Subcutaneous adipose tissue (tissue), 4 donors: ENCODE measurements around the gene BAG2. TPM values are rescaled to one million over a fixed set of nuclear protein-coding genes. Genes with fewer than 3 reads are reported as not detected.

Experiments used
- total RNA-seq, 4 donors: library from RNA; depleted of rRNA; stranded (reverse); fragments of >200 nt; gene quantifications; one replicate each; pipeline ENCODE4 v1.1.0, GENCODE V29; 2016
- TF ChIP-seq, protein P1 (sequence below): fragments of 450-650 bp; IDR thresholded peaks from one replicate; pipeline ENCODE4 v1.5.1; 2016; ENCODE audit warnings: low read depth, mild to moderate bottlenecking, control low read depth, antibody characterized with exemption, moderate library complexity

BAG2 gene
- total RNA-seq: 1 to 10 TPM; 3.0 to 5.9 (median 3.8) TPM

DNA sequence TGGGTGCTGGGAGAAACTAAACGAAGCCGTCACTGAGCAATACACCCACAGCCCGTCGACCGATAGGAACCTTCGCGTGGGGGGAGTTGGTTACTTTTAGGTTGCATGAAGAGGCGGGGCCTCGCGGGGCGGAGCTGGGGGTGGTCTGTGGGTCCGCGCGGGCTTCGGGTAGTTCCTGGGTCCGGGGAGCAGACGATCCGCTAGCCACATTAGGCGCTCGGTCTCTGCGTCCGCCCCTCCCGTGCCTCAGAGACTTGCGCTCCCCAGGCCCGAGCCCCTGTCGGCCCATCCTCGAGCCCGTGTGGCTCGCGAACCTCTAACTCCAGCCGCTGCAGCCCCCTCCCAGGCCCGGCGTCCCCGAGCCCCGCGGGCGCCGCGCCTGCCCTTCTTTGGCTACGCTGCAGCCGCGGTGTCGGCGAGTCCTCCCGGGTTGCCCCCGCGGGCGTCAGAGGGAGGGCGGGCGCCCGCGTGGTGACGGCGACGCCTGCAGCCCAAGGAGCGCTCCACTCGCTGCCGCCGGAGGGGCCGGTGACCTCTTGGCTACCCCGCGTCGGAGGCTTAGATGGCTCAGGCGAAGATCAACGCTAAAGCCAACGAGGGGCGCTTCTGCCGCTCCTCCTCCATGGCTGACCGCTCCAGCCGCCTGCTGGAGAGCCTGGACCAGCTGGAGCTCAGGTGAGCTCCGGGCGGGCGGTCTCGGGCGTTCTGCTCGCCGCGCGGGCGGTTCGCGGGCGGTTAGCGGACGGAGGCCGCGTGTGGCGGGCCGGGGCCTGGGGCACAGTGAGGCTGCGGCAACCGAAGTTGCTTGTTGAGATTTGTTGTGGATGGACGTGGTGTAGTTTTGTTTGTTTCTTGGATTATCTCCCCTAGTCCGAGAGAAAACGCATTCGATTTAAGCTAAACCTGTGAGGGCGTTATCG, at the start of gene BAG2:
Gene BAG2, plus strand, starts transcription at position 191 of the 920 bp plus-strand sequence. Its CDS starts 372 bp downstream, at position 563.
- TF ChIP-seq, protein P1, sequence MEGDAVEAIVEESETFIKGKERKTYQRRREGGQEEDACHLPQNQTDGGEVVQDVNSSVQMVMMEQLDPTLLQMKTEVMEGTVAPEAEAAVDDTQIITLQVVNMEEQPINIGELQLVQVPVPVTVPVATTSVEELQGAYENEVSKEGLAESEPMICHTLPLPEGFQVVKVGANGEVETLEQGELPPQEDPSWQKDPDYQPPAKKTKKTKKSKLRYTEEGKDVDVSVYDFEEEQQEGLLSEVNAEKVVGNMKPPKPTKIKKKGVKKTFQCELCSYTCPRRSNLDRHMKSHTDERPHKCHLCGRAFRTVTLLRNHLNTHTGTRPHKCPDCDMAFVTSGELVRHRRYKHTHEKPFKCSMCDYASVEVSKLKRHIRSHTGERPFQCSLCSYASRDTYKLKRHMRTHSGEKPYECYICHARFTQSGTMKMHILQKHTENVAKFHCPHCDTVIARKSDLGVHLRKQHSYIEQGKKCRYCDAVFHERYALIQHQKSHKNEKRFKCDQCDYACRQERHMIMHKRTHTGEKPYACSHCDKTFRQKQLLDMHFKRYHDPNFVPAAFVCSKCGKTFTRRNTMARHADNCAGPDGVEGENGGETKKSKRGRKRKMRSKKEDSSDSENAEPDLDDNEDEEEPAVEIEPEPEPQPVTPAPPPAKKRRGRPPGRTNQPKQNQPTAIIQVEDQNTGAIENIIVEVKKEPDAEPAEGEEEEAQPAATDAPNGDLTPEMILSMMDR: no peak

- TF ChIP-seq, protein P1: no peak
Observed at GRCh38 chr6:57123111-57123510, 49.0 kb upstream of the BAG2 start.

- TF ChIP-seq, protein P1: no peak
Observed at GRCh38 chr6:57127763-57128162, 44.4 kb upstream of the BAG2 start.

DNA sequence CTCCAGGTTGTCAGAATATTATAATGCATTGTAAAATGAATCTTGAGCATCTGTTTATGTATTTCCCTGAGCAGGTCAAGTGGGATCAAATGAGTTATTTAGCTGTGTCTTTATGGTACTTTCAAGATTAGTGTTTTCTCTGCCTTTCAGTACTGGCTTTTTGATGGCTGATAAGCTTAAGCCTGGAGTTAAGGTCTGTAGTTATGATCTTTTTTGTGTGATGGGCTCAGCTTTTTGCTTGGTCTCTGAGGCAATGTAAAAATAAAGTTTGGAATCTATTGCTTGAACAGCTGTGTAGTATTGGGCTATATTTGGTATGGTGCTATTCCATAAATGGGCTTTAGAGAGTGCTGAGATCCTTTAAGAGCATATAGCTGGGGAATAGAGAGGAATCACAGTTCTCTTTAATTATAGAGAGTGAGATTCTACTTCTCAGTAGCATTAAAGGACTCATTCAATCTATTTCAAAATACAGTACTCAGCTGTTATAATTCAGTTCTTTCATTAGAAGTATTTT, 41.4 kb upstream of the BAG2 start:
- TF ChIP-seq, protein P1: no peak

DNA sequence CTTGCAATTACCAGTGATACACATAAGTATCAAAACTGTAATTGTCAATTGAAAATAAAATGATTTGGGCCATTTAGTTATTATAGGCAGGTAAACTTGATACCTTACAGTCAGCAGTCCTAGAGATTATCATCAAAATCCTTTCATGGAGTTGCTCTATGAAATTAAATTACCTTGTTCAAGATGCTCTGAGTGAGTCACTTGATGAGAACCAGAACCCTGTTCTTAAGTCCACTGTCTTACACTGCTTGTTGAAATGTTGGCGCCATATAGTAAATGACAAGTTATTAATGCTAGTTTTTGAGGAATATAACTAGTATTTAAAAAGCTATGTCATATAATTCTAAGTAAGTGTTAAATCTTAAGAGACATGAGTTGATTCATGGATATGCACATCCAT, 37.2 kb upstream of the BAG2 start:
- TF ChIP-seq, protein P1: no peak

GRCh38 chr6:57135885-57136284, 36.2 kb upstream of the BAG2 start:
- TF ChIP-seq, protein P1: no peak

- TF ChIP-seq, protein P1: no peak
Observed at GRCh38 chr6:57137350-57137749, 34.8 kb upstream of the BAG2 start.
